GM21367 (cell line): ENCODE data around the gene RBMY1D.
"Not testable (repeated sequence)": the region's sequence is repeated elsewhere in the genome, so short reads cannot be mapped to it uniquely, and the experiment has no call there.

Experiments used
- ATAC-seq: cut with Tn5 transposase; IDR thresholded peaks from one replicate; pipeline ENCODE4 v1.9.1; 2021; ENCODE audit not compliant: unreplicated experiment

The RBMY1D gene

DNA sequence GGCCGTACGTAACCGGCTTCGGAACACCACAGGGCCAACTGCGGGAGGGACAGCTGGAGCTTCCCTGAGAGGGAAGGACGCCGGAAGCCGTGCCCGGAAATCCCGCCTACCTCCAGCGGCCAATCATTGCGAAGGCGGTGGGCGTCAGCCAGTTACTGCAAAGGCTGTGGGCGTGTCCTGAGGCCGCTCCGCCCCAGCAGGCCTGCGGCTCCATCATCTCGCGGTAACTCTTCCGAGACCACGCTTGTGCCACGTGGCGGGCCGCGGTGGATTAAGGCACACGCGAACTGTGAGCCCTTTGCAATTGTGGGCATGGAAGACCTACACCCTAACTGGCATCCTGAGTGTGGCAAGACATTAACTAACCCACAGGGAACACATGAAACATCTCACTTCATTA is at the start of gene RBMY1D:
Gene RBMY1D, minus strand, starts transcription at position 101 of the 400 bp plus-strand sequence. CDS start 2,013 bp downstream, outside the sequence.
- ATAC-seq, result not testable (repeated sequence)

GRCh38 chrY:21917932-21918331 is 23.6 kb upstream of the RBMY1D start, which contains the start of gene RBMY1E:
Gene RBMY1E, minus strand, starts transcription at chrY:21918032. Its CDS starts 1,978 bp downstream, at chrY:21916054.
- ATAC-seq, result not testable (repeated sequence)

DNA sequence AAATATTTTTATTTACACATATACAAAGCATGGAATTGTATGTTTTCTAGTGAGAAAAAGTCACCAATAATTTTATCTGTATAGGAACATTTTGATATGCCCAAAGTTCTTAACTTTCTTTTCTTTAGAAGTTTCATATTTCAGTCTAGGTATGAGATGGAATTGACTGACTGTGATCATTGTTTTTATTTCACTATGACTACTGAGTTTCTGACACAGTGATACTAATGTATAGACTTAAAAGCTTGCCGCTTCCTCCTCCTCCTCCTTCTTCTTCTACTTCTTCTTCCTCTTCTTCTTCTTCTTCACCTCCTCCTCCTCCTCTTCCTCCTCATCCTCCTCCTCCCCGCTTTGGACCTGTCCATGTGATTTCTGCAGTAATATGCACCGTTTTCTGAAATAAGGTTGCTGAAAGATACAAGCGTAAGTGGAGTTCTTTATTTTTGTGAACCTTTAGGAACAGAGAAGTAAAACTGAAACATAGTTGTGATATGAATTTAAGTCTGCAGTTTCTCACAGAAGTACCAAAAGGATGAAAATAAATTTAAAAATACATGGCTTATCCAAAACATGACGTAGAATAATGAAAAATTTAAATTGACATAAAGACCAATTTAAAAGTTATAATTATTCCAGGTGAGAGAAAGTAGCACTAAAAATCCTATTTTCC is 24.8 kb downstream of the RBMY1D start:
- peak; percentile 82 for ATAC-seq

GRCh38 chrY:21845481-21845880 is 48.8 kb downstream of the RBMY1D start:
- ATAC-seq, result no peak

DNA sequence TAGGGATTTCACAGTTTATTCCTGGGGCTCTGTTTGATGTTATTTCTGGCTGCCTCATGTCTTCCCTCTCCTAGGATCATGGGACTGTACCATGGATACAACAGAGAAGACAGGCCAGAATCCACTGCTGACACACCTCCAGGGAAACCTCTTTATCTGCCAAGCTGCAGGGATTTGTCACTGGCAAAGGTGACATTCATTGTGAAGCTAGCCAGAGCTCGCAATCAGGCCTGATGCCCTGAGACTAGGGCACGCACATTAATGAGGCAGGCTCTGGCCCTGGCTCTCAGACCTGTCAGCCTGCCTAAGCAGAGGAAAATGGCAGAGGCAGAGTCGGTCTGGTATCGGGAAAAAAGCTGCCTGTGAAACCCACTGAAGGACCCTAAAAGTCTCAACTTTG is 52.2 kb downstream of the RBMY1D start:
- no peak for ATAC-seq

DNA sequence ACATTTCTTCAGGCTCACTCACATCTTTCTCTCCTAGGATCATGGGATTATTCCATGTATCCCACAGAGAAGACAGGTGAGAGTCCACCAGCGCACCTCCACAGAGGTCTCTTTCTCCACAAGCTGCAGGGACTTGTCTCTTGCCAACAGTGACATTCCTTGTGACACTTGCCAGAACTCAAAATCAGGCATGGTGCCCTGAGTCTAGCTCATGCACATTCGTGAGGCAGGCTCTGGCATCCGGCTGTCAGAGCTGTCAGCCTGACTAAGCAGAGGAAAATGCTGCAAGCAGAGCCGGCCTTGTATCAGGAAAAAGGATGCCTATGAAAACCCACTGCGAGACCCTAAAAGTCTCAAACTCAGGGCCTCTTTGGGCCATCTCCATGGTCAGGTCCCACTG is 54.8 kb downstream of the RBMY1D start:
- ATAC-seq, result no peak

DNA sequence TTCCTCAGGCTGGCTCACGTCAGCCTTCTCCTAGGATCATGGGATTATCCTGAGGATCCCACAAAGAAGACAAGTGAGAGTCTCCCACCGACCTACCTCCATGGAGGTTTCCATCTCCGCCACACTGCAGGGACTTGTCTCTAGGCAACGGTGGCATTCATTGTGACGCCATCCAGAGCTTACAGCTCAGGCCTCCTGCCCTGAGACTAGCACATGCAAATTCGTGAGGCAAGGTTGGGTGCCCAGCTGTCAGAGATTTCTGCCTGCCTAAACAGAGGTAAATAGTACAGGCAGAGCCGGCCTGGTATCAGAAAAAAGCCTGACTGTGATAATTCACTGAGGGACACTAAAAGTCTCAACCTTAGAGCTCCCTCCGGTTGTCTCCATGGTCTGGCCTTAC is 58.0 kb downstream of the RBMY1D start:
- peak; percentile 53 for ATAC-seq

- ATAC-seq, result no peak
These were observed 59.3 kb downstream of the RBMY1D start for GRCh38 chrY:21835052-21835451.
